GM15510 (cell line): ENCODE measurements around the gene TRAT1.

Experiments
- POLR2A ChIP-seq: IDR thresholded peaks from 3 replicates; pipeline ENCODE4 v1.6.1; 2011; ENCODE audit warnings: borderline replicate concordance; ENCODE audit not compliant: insufficient read length; ENCODE audit errors: extremely low read depth

TRAT1 gene, protein sequence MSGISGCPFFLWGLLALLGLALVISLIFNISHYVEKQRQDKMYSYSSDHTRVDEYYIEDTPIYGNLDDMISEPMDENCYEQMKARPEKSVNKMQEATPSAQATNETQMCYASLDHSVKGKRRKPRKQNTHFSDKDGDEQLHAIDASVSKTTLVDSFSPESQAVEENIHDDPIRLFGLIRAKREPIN

DNA sequence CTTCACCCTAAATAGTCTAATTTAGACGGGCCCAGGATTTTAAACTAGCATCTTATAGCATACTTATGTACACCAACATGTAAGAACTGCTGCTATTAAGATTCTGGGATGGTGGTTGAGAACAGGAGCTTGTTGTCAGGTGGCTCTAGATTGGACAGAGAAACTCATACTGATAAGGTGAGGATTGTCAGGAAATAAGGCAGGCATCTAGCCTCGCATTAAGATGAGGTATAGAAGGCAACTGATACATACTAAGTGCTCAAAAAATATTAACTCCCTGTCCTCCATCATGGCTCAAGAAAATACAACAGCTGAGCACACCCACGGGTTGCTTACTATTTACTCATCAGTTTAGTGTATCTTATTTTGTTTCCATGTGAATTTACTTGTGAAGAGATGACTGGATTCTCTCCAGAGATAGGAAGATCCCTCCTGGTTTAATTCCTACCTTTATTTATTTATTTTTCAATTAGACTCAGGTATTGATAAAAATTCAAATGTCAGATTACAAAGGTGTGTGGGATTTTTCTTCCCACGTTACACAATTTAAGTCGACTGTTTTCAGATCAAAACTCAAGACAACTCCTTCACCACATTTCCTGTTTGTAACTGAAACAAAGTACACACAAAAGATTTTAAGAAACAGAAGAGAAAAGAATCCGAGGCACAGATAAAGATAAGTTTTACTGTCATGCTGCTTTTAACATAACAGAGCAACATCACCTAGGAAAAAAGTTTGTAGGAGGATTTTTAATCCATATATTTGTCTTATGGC is at the start of gene TRAT1:
Gene TRAT1 (plus strand): TSS at position 664 of the 775 bp plus-strand sequence. CDS start 142 bp downstream, outside the sequence.
- no peak for TF ChIP-seq POLR2A

DNA sequence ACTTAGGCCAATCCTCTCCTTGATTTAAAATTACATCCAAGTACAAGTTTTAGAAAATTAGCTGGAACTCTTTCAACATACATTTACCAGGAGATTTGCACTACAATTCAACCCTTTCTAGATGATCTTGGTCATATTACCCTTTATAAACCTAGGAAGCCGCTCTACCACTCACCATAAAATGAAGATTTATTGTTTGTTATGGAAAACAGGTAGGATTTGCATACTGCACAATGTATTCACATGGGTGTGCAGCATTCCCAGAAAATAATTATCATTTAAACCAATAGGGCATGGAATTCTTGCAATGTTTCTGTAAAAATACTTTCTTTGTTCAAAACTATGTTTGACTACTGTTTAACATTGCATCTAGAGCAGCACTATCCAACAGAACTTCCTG is 46.9 kb upstream of the TRAT1 start:
- TF ChIP-seq POLR2A: no peak

DNA sequence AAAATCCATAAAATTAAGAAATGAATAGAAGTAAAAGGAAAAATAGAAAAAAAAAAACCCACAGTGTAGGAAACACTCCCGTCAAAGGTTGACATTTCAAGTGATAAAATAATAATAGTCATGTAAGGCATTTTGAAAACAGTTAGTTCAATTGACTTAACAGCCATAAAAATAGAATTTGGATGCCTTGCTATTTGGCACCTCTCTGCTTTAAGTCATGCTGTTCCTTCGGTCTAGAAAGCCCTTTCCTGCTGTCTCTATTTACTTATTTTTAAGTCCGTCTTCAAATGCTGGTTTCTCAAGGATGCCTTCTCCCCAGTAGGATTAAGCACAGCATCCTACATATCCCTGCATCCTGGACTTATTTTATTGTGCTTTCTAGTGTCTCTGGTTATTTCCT is 43.1 kb upstream of the TRAT1 start:
- TF ChIP-seq POLR2A: no peak

DNA sequence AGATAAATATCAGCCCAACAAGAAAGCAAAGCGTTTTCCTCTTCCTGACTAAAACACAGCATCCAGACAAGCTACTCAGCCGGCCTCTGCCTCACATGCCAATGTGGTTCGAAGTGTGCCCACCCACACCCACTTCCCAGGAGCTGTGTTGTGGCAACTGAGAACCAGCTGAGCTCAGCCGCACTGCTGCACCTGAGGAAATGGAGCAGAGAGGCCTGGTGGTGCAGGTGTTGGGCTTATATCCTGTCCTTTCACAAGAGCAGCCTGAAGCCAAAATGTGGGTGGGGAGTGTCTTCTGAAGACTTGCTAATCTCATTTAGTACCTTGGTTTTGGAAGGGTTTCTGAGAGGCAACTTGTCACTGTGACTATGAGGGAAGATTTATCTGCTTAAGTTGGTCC is 42.4 kb upstream of the TRAT1 start:
- TF ChIP-seq POLR2A: no peak

DNA sequence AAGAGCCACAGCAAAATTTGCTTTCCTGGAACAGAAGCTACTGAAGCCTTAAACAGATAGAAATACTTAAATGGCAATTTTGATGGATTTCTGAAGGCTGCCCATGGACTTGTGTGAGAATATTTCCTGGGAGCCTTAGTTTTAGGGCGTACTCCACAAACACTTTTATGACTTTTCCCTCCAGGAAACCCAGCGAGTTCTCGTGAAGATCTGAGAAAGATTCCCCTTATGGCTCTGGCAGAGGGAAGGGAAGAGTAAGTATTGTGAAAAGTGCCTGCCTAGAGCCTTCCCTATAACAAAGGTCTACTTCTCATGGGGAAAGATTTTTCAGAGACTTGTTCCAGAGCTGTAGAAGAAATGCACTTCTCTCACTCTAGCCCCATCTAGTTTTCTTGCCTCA is 31.1 kb upstream of the TRAT1 start:
- TF ChIP-seq POLR2A: no peak

DNA sequence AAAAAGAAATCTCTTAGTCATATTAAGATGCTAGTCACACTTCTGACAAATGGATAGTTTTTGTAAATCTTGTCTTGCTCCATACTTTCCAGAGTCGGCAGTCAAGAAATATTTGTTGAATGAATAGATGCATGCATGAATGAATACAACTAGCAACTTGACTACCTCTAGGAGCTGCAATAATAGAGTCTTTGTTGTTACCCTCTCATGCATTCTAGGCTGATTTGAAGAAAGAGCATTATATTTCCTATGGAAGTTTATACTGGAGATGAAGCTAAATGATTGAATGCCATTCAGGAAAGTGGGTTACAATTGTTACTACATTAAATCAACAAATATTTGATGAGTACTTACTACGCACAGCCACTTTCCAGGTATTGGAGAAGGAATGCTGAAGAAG is 18.1 kb upstream of the TRAT1 start:
- TF ChIP-seq POLR2A: no peak

DNA sequence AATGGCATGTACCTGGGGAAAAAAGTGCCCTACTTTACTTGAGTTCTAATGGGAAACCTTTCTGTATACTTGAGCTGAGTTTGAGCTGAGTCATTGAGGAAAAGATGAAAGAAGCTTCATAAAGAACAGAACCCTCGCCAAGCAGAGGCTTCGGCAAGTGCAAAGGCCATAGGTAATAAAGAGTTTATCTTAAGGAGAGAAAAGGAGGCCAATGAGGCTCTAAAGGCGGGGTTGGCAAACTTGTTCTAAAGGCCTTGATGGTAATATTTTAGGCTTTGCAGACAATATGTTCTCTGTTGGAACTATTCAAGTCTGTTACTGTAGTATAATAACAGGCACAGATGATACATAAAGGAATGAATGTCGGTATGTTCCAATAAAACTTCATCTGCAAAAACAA is 17.6 kb upstream of the TRAT1 start:
- TF ChIP-seq POLR2A: no peak

DNA sequence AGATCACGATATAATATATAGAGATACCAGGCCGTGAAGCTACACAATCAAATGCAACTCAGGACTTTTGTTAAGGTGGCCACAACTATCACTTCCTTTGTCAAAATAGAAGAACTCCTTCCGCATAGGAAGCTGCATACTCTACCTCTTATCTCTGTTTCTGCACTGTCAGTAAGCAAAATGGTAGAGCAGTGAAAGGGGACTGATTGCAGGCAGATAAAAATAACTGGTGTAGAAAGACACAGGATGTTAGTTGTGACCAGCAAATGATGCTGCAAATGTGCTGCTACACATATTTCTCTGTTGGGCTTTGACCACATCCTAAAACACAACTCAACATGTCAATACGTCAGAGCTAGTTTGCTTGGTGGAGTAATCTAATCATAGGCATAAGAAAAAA is 16.3 kb upstream of the TRAT1 start:
- no peak for TF ChIP-seq POLR2A

DNA sequence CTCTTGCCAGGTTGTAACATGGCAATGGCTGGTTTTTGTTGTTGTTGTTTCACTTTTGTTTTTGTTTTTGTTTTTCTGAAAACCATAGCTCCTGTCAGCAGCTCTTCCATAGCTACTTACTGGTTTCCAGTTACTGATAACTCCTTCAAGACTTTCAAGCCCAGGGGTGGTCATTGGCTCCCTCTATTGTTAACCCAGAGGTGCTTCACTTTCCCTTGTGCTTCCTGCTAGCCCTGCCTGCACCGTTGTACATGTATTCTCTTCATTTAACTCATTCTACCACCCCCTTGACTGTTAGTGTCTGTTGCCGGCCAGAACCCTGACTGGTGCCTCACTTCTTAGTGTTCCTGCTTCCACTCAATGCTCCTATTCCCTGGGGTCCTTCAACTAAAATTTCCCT is 4.2 kb upstream of the TRAT1 start:
- no peak for TF ChIP-seq POLR2A

DNA sequence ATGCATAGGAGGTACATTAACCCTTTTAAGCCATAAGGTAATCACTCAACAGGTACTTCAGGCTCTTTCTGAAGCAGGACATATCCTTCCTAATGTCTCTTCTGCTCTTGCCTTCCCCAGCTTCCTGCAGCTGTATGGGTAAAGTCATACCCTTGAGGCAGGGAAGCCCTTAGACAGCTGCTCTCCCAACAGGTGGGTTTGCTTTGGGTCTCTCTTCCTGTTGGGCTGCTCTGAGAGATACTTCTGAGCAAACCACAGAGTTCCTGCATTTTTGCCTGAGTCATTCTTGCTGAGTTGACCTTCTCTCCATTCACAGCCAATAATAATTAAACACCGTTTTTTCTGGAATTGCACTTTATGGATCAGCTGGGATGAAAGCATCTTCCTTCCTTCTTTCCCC is 2.0 kb upstream of the TRAT1 start:
- TF ChIP-seq POLR2A: no peak

DNA sequence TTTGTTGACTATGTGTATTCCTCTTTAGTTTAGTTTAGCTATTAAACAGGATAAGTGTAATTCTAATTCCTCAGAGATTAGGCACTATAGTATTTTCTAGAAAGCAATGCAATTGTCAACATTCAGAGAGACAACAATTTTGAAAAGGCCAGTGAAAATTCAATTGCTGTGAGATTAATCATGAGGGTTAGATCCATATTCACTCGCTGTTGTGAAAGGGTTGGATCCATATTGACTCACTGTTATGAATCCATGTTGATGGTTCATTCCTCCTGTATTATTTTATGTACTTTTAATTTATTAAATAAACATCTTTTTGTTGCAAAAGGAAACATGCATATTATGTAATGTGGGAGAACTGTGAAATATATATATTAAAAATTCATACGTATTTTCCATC is 641 bp downstream of the TRAT1 start:
- no peak for TF ChIP-seq POLR2A

DNA sequence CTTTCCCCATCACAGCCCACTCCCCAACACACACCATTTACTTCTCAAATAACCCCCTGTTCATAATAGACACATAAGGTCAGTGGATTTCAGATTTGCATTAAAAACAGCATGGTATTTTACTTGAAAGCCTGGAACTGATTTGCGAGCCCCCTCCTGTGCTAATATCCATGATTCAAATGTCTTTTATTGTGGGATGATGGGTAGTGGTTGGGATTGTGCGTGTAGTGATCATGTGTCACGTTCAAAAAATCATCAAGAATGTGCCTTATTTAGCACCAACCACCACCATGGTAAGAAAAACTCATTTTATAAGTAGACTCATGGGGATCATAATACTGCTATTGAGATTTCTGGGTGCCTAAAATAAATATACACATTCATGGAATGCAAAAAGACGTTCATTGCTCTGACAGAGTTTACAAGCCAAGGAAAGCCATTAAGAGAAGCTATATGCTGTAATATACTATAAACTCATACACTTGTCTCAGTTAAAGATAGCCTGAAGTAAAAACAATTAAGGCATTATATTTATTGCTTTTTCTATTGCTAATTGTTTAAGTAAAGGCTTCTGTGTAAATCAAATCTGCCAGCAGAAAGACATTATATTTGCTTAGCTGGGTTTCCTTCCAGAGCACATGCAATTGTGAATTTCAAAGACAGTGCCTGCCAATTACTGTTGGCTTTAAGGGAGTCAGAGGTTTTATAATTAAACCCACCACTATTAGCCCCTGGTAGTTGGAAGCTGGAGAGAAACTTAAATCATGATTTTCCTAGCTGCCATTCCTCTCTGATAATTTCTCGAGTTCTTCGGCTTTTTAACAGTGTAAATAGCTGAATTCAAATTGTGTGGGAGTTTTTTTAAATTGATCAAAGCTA is 4.0 kb downstream of the TRAT1 start:
- no peak for TF ChIP-seq POLR2A

DNA sequence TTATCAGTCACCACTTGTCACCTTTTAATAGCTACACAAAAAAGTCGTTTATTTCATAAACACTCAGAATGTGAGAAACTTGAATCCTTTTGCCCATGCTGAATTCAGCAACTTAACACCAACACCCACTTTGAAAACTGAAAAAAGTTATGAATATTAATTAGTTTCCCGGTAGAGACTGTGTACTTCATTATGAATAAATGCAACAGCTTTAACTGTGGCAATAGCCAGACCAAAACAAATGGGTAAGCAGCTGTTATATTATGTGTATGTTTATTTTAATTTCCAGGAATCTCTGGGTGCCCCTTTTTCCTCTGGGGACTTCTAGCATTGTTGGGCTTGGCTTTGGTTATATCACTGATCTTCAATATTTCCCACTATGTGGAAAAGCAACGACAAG is 7.8 kb downstream of the TRAT1 start:
- no peak for TF ChIP-seq POLR2A

DNA sequence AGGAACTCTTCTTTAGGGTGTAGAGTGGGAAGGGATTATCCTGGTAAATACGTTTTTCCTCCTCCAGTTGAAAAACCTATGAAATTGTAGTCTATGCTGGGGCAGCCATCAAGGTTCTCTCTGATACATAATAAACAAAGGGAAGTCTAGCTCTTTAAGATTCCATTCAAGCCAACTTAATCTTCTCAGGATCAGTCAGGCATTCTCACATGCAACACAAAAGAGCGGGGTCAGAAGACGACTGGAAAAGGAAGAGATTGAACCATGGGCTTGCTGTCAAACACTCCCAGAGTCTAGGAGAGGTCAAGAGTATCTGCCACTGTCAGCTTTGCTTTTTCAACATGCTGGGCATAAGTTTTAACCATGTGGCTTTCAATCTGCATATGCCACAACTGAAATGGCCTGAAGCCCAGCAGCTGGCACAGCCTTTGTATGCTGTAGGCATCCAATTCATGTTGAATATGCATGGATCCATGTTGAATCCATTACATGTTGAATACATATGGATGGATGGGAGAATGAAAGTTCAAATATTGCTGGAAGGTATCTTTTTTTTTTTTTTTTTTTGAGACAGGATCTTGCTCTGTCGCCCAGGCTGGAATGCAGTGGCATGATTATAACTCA is 8.5 kb downstream of the TRAT1 start:
- no peak for TF ChIP-seq POLR2A

DNA sequence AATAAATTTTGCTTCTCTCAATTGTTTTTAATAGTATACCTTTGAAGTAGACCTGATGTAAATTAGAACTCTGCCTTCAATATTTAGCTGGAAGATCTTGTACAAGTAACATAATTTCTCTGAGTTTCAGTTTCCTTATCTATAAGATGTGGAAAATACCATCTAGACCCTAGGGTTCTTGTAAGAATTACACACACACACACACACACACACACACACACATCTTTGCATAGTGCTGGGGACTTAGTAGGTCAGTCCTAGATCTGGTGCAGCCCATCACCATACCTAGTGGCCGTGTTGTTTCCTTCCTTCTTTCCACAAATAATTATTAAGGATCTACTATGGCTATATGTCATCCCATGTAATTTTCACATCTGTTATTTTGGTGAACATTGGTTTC is 11.0 kb downstream of the TRAT1 start:
- no peak for TF ChIP-seq POLR2A
